GM18511 (cell line): ENCODE results near the gene DCLRE1B.
A peak's percentile ranks its signal among the peaks of the same experiment; 100 is the strongest.

ENCODE experiments used
- ATAC-seq: cut with Tn5 transposase; IDR thresholded peaks from one replicate; pipeline ENCODE4 v1.9.1; 2021; ENCODE audit warnings: mild to moderate bottlenecking, moderate library complexity; ENCODE audit not compliant: unreplicated experiment

DCLRE1B gene

DNA sequence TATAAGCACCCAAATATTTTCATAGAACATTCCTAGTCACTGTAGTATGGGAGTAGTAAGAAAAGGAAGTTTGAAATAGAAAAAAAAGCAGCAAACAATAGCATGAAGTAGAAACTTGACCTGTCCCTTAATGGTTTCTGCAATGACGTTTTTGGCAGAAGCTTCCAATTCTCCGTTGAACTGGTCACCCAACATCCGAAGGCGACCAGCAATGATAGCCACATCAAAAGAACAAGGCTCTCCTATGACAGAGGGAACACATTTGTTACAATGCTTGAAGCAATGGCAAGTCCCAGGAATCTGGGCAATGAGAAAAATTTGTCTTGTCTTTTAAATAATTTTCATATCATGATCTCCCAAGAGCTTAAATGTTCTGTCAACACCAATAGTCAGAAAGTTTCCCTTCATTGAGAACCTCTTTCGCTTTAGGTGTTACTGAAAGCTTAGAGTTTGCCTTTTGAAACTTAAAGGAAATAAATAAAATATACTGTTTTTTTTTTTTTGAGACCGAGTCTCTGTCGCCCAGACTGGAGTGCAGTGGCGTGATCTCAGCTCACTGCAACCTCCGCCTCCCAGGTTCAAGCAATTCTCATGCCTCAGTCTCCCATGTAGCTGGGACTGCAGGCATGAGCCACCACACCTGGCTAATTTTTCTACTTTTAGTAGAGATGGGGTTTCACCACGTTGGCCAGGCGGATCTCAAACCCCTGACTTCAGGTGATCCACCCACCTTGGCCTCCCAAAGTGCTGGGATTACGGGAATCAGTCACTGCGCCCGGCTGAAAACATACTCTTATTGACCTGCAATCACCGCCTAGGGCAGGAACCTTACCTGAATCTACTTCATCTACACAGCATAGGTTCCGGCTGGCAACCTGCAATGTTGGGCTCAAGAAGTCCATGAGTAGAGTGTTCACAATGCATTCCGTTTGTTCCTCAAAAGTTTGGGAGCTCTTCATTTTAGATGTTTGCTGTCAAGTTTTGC lies 18.4 kb upstream of the DCLRE1B start:
- ATAC-seq = no peak

DNA sequence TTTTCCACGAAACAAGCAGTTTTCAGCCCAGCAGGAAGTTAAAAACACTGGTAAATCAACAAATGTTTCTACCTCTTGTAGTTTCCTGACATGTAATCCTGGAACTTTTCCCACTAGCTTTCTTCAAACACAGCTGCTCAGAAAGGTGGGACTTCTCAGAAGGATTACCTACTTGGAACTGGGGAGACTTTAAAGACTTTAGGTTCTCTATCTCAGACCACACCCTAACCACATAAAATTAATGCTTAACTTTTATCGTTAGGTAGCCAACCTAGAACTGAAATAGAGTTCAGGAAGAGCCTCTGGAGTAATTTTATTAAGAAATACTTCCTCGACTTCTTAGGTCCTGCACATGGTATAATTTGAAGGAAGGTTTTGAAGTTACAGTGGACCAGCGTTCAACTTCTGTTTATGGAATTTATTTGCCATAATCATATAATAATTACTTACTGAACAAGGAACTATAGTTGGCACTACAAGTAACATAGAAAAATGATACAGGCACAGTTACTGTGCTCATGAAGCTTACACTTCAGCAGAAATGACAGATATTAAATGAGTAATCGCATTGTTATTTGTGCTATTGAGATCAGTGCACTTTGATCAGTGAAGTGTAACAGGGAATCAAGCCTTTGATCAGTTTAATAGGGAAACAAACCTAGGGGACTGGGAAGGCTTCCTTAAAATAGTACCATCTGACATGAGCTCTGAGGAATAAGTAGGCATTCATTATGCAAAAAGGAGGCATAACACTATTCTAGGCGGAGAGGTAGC lies 17.5 kb upstream of the DCLRE1B start, which contains the start of gene BCL2L15:
BCL2L15 (minus strand) TSS at position 180 of the 774 bp plus-strand sequence. CDS start 206 bp downstream, outside the sequence.
- no peak for ATAC-seq

DNA sequence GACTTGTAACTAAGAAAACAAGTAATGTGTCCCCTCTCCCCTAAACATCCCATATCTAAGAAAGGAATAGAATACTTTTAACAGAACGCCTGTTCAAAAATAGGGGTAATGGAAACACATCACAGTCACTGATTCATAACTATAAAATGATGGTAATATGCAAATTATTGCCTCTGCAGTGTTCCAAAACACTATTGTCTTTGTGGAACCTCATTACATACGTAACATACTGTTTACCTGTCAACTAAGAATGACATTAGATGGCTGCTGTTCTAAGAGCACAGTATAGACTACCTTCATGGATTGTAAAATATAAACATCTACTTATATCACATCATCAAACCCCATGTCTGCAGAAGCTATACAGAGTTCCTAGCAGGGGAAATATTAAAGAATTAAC lies 14.3 kb upstream of the DCLRE1B start:
- ATAC-seq = no peak

DNA sequence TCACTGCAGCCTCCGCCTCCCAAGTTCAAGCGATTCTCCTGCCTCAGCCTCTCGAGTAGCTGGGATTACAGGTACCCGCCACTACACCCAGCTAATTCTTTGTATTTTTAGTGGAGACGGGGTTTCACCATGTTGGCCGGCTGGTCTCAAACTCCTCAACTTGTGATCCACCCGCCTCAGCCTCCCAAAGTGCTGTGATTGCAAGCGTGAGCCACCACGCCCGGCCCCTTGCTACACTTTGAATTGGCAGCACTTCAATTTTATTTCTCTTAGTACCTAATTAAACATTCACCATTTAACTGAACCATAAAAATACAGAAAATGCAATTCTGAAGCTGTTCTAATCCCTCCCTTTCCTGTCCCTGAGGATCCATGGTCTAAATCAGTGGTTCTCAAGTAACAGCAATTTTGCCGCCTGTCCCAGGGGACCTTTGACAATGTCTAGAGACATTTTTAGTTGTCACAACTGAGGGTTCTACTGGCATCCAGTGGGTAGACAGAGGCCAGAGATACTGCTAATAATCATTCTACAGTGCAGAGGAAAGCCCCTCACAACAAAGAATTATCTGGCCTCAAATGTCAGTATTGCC lies 13.4 kb upstream of the DCLRE1B start:
- ATAC-seq = no peak

DNA sequence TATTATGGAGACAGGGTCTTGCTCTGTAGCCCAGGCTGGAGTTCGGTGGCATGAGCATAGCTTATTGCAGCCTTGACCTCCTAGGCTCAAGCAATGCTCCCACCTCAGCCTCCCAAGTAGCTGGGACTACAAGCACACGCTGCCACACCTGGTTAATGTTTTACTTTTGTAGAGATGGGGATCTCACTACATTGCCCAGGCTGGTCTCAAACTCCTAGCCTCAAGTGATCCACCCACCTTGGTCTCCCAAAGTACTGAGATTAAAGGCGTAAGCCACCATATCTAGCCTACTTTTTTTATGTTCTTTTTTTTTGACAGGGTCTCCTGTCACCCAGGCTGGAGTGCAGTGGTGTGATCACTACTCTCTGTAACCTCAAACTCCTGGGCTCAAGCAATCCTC lies 11.9 kb upstream of the DCLRE1B start:
- ATAC-seq = no peak

DNA sequence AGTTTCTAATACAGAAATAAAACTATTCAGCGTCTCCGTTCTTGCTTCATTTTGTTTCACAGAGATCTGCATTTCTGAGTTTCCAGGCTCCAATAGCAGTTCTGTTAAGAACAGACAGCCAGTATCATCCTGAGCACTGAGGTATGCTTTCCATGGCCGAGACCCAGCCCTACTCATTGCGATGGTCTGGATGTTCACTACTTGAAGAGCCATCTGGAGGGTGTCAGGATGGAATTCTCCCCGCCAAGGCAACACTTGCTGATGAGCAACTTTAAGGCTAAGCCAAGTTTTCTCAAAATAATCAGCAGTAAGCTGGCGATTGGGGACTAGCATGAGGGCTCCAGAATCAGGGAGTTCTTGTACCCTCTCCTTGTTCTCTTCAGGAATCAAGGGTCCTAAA lies 10.0 kb upstream of the DCLRE1B start:
- no peak for ATAC-seq

- ATAC-seq = no peak
Measured at GRCh38 chr1:113895961-113896360, 9.2 kb upstream of the DCLRE1B start.

GRCh38 chr1:113898241-113898814 lies 6.8 kb upstream of the DCLRE1B start:
- no peak for ATAC-seq

DNA sequence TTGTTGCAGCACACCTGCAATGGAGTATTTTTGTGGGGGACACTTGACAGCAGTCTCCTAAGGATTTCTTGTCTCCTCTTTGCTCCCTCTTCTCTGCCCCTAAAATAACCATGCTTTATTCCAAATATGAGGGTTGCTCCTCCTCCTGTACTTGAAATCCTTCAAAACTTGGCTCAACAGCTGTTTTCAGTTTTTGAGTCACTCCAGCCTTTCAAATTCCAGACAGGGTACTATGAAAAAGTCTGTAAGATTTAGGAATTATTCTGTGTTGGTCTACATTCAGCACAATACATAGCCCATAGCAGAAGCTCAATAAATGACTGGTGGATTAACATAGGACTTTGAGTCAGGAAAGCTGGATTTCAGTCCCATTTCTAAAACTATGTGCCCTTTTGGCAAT lies 6.0 kb upstream of the DCLRE1B start:
- no peak for ATAC-seq

GRCh38 chr1:113901191-113901590 lies 3.9 kb upstream of the DCLRE1B start:
- no peak for ATAC-seq

GRCh38 chr1:113903501-113904292 lies 1.4 kb upstream of the DCLRE1B start:
- ATAC-seq = no peak

- peak; percentile 39 for ATAC-seq
Measured at GRCh38 chr1:113904293-113904673, 843 bp upstream of the DCLRE1B start.

DNA sequence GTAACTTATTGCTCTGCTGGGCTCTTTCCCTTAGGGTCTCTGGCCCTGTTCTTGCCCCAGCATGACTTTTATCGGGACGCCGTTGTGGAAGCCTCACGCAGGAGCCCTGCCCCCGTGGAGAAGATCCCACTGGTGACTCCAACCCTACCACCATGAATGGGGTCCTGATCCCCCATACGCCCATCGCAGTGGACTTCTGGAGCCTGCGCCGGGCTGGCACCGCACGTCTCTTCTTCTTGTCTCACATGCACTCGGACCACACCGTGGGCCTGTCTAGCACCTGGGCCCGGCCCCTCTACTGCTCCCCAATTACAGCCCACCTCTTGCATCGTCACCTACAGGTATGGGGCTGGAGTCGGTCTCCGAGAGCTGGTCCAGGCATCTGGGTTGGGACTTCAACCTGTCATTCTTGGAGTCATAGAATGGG lies 322 bp downstream of the DCLRE1B start:
- peak; percentile 6 for ATAC-seq

- no peak for ATAC-seq
Measured at GRCh38 chr1:113912594-113913311, 7.6 kb downstream of the DCLRE1B start.

GRCh38 chr1:113913312-113913668 lies 8.2 kb downstream of the DCLRE1B start:
- no peak for ATAC-seq

DNA sequence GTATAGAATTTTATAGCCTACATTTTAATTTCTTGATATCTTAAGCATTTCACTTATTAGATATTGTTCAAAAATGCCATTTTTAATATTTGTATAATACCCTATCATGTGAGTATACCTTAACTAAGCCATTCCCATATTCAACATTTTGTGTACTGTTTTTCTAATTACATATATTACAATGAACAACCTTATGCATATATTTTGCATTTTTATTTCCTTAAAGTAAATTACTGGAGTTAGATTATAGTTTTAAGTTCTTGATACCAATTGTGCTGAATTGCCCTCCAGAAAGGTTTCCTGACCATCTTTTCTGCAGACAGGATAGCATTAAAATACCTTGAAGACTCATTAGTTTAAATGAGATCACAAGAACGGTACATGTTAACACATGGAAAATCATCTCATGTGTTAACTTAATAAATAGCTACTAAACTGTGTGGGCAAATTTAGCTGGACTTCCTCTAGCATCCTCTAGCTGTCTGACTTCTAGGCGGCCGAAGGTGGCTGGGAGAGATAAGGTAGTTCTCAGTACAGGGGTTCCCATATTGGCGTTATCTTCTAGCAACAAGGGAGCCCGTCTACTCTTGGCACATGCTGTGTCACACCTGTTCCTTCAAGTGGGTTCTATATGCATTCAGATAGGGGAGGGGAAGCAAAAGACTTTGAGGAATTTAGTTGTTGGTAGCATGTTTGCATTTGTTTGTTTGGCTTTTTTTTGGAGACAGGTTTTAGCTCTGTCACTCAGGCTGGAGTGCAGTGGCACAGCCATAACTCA lies 8.9 kb downstream of the DCLRE1B start:
- ATAC-seq = no peak

GRCh38 chr1:113916974-113917373 lies 11.8 kb downstream of the DCLRE1B start:
- ATAC-seq = no peak

DNA sequence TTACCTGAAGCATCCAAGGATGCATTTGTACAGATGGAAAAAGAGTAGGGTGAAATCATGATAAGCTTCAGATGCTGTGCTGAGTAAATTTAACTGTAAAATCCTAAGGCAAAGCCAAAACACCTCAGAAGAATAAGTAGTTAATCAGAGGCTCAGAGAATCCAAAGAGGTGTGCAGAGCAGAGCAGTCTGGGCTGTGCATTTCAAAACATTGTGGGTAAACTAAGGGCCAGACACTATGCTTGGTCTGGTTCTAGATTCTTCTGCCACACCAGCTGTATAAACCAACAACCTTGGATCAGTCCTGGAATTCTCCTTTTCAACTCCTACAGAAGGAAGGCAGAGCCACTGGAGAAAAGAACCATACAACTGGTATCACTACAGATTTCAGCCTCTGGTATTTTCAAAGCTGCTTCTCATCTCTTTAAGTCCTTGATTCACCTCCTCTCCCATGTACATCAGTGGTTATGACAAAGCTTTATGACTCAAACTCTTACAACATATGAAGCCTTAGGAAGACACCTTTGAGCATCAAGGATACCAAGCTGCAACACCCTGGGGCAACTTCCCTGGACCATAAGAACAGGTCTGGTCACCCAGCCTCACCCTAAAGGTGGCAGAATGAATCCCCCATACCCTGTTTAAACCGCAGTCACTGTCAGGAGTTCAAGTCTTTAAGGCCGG lies 12.4 kb downstream of the DCLRE1B start:
- ATAC-seq = no peak
